PC-9 (cell line): ENCODE data around the gene SBF2.

Experiments
- EZH2 ChIP-seq: fragments of 200-600 bp; sonication (generic); IDR thresholded peaks from 2 replicates; pipeline ENCODE4 v1.8.0; 2017; ENCODE audit warnings: antibody characterized with exemption, low read depth
- TF ChIP-seq, protein P1 (sequence below): fragments of 200-600 bp; sonication (generic); conservative IDR thresholded peaks from 2 replicates; pipeline ENCODE4 v1.6.1; 2017; ENCODE audit warnings: mixed run types, antibody characterized with exemption, mild to moderate bottlenecking, moderate library complexity

DNA sequence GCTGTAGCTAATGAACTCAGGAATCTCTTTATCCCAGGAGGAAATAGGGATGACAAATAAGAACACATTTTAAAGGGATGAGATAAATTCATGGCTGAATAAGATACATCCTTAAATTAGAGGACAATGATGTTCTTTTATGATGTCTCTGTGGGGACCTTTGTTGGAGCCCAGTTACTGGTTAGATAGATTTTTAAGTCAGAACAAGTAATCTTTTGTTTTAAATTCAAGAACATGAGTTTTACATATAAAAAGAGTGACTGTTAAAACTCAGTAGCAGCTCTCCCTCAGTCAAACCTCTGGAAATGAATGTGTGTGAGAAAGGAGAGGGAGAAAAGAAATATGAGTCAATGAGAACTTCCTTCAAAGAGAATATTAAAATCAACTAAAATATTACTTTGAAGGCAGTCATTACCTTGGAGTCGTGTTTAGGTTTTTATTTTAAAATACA is 388.5 kb downstream of the SBF2 start:
- TF ChIP-seq, protein P1, sequence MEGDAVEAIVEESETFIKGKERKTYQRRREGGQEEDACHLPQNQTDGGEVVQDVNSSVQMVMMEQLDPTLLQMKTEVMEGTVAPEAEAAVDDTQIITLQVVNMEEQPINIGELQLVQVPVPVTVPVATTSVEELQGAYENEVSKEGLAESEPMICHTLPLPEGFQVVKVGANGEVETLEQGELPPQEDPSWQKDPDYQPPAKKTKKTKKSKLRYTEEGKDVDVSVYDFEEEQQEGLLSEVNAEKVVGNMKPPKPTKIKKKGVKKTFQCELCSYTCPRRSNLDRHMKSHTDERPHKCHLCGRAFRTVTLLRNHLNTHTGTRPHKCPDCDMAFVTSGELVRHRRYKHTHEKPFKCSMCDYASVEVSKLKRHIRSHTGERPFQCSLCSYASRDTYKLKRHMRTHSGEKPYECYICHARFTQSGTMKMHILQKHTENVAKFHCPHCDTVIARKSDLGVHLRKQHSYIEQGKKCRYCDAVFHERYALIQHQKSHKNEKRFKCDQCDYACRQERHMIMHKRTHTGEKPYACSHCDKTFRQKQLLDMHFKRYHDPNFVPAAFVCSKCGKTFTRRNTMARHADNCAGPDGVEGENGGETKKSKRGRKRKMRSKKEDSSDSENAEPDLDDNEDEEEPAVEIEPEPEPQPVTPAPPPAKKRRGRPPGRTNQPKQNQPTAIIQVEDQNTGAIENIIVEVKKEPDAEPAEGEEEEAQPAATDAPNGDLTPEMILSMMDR: no peak
- no peak for TF ChIP-seq EZH2
